Fibroblast of skin of scalp (primary cell): Measurements from ENCODE around the gene SLC7A5.
A peak's percentile ranks its signal among the peaks of the same experiment; 100 is the strongest.
"Not testable (repeated sequence)": the region's sequence is repeated elsewhere in the genome, so short reads cannot be mapped to it uniquely, and the experiment has no call there.

Experiments
- DNase-seq: peaks from one replicate; pipeline ENCODE4 v3.0.0-alpha.2; 2013

The SLC7A5 gene

DNA sequence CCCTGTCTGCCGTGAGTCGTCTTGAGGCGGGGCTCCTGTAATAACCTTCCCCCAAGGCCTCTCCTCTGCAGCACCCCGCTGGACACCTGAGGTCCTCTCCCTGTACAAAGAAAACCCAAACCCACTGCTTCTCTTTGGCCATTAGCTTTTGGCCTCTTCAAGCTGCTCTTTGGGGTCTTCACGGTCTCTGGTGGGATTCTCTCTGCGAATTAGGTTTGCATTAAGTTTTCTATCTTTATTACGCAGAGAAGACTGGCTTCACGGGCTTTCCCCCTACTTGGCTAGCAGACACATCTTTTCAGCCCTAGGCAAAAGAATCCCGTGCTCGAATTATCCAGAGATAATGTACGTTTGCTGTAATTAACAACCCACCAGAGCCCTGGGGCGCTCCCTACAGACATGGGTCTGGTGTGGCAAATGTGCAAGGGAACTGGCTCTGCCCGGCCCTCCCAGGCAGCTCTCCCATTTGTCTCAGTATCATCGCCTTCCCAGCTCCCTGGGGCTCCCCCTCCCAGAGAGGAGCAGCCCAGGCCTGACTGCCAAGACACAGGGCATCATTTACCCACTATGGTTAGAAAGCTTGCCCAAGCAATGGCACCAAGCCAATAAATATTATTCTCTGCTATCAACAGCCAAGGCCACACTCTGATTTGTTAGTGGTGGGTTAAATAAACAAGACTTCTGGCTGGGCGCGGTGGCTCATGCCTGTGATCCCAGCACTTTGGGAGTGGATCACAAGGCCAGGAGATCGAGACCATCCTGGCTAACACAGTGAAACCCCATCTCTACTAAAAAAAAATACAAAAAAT is 78.8 kb downstream of the SLC7A5 start:
- DNase-seq = peak; percentile 29

DNA sequence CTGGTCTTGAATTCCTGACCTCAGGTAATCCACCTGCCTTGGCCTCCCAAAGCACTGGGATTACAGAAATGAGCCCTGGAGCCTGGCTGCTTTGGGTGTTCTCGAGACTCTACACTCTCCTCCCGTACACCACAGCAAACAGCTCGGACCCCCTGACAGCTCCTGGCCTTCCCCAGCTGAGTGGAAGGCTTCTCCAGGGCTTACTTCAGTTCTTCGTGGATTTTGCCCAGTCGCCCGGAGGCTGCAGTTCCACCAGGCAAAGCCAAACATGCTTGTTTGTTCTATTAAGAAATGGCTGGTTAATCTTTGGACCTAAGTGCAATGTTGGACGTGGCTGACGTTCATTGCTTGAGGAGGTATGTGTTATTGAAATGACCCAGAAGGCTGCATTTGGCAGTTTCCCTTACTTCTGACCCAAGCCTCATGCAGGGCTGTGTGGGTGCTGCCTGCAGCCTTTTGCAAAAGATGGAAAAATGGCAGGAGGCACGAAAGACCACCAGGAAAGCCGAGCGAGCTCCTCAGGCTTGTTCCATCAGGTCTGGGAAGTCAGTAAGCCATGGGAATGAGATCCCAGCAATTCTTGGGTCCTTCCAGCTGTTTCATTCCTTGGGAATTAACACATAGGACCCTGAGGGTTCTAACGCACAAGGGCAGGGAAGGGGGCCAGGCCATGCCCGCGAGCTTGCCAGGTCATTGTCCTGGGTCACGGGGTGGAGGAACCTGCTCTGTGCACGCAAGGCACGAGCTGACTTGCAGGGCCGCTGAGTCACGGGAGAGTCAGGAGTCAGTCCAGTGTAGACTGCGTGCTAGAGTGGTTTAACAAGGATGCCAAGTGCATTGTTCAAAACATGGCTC is 79.6 kb downstream of the SLC7A5 start:
- DNase-seq = peak; percentile 76

DNA sequence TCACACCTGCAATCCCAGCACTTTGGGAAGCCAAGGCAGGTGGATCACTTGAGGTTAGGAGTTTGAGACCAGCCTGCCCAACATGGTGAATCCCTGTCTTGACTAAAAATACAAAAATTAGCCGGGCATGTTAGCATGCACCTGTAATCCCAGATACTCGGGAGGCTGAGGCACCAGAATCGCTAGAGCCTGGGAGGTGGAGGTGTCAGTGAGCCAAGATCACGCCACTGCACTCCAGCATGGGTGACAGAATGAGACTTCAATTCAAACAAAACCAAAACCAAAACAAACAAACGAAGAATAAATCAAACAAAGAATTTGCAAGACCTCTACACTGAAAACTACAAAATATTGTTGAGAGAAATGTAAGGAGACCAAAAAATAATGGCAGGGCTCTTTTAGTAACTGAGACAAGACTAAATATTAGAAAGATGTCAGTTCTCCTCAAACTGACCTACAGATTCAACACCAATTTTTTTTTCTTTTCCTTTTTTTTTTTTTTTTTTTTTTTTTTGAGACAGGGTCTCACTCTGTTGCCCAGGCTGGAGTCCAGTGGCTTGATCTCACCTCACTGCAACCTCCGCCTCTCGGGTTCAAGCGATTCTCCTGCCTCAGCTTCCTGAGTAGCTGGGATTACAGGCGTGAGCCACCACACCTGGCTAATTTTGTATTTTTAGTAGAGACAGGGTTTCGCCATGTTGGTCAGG is 80.4 kb downstream of the SLC7A5 start:
- DNase-seq = not testable (repeated sequence)

DNA sequence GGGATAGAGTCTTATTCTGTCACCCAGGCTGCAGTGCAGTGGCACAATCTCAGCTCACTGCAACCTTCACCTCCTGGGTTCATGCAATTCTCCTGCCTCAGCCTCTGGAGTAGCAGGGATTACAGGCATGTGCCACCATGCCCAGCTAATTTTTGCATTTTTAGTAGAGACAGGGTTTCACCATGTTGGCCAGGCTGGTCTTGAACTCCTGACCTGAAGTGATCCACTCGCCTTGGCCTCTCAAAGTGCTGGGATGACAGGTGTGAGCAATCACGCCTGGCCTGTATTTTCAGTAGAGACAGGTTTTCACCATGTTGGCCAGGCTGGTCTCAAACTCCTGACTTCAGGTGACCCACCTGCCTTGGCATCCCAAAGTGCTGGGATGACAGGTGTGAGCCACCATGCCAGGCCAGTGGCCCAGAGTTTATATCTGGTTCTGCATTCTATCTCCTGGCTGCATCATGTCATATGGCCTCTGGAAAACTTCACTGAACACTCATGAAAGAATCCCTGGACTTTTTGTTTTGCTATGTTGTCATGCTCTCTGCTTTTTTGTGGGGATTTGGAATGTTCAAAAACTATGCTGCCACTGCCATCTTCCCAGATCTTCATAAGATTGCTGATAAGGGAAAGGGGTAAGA is 81.7 kb downstream of the SLC7A5 start:
- DNase-seq = not testable (repeated sequence)

DNA sequence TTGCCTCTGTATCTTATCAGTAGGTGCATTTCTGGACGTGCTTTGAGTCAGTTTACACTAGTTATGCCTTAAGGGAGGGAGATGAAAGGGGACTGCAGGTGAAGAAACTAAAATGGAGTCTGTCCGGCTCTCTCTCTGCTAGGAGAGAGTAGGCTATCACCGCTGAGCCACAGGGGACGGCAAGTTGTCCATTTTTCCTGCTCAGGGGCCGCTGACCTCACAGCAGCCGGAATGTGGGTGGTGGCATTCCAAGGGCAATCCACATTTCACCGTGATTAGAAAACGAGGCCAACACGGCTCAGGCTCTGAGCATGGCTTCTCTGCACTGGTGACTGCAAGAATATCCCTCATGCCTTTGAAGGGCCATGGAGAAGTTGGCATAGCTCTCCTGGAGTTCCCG is 84.5 kb downstream of the SLC7A5 start:
- DNase-seq = peak; percentile 57

DNA sequence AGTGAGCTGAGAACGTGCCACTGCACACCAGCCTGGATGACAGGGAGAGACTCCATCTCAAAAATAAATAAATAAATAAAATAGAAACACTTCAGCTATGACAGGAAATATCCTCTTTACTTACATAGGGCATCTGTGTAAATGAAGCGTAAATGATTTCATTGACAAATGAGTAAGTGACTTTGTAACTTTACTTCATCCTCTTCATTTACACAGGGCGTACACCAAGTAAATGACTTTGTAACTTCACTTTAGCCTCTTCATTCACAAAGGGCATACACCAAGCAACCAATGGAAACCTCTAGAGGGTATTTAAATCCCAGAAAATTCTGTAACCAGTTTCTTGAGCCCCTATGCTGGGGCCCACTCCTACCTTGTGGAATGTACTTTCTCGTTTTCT is 87.3 kb downstream of the SLC7A5 start:
- DNase-seq = no peak

DNA sequence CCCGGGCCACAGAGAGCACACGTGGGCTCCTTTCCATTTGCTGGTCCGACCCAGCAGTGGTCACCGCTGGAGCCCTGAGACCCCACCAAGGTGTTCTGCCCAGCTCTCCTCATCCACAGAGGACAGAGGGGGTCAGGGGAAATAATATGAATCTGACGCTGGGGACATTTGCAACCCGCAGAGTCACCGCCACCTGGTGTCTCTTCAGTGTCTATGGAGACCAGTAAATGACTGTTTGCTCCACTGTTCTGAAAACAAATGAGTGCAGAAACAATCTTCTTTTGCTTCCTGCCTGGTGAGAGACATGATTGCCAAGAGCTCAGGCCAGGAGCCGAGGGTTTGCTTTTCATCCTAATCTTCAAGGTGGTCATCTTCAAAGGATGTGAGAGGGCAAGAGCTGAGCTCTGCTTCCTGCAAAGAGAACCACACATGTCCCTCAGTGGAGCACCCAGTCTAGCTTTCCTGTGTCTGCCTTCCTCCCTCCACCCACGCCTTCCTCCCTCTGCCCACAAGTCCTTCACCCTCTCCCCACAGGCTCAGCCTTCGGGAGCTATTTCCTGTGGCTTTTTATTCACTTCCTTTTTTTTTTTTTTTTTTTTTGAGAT is 88.8 kb downstream of the SLC7A5 start:
- peak; percentile 46 for DNase-seq
